MCF 10A (cell line): Measurements from ENCODE around the gene SCRG1. TPM values are rescaled to one million over a fixed set of nuclear protein-coding genes. Genes with fewer than 3 reads are reported as not detected.

Experiments
- BruUV-seq: library from RNA; stranded (reverse); fragments of 400-500 nt; replicated peaks from 2 replicates; lab custom pipeline; 2021; lab: Mats Ljungman, UMichigan
- CTCF ChIA-PET: fragments of 300-600 bp; sonication (Branson Sonifier 250); formaldehyde crosslinking; extraction: SDS; loops from one replicate; lab custom pipeline; 2021; ENCODE audit warnings: antibody characterized with exemption, inconsistent platforms; lab: Yijun Ruan, JAX
- POLR2A ChIA-PET: fragments of 300-600, 350-650 bp; sonication (Branson Sonifier 250); formaldehyde crosslinking; extraction: SDS; loops from one replicate; lab custom pipeline; 2020; ENCODE audit warnings: antibody characterized with exemption, inconsistent platforms; lab: Yijun Ruan, JAX
- DNase-seq: peaks from one replicate; pipeline ENCODE4 v3.0.0-alpha.2; 2018; ENCODE audit not compliant: unreplicated experiment
- H3K27ac Mint-ChIP-seq: one replicate; pipeline ENCODE4 v1.8.0; 2022; ENCODE audit warnings: mild to moderate bottlenecking, low read depth, mixed read lengths; ENCODE audit not compliant: unreplicated experiment
- H3K27me3 Mint-ChIP-seq: one replicate; pipeline ENCODE4 v1.8.0; 2022; ENCODE audit warnings: mixed read lengths; ENCODE audit not compliant: insufficient read depth, unreplicated experiment
- H3K36me3 Mint-ChIP-seq: one replicate; pipeline ENCODE4 v1.8.0; 2022; ENCODE audit warnings: mild to moderate bottlenecking, moderate library complexity, mixed read lengths; ENCODE audit not compliant: insufficient read depth, unreplicated experiment
- H3K4me1 Mint-ChIP-seq: one replicate; pipeline ENCODE4 v1.8.0; 2022; ENCODE audit warnings: mixed read lengths; ENCODE audit not compliant: insufficient read depth, unreplicated experiment
- H3K4me3 Mint-ChIP-seq: one replicate; pipeline ENCODE4 v1.8.0; 2022; ENCODE audit warnings: mild to moderate bottlenecking, moderate library complexity, mixed read lengths; ENCODE audit not compliant: unreplicated experiment
- H3K9me3 Mint-ChIP-seq: one replicate; pipeline ENCODE4 v1.8.0; 2022; ENCODE audit warnings: mixed read lengths; ENCODE audit not compliant: unreplicated experiment
- CTCF ChIP-seq: fragments of 200-600 bp; IDR thresholded peaks from one replicate; pipeline ENCODE4 v1.8.0; 2022; ENCODE audit warnings: antibody characterized with exemption, mild to moderate bottlenecking; ENCODE audit not compliant: unreplicated experiment
- intact Hi-C: fragments of 100-400 bp; cut with micrococcal nuclease; formaldehyde crosslinking; loops from 2 replicates; pipeline ENCODE4 v1.14.1; 2022
- total RNA-seq: library from RNA; stranded (reverse); gene quantifications from 2 replicates; pipeline ENCODE4 v1.2.3, GENCODE V29; 2022

Gene SCRG1
- total RNA-seq, 1 experiment from 2014 or later, result not detected

GRCh38 chr4:173434231-173434630 is 35.3 kb upstream of the SCRG1 start:
- TF ChIP-seq CTCF, result no peak
- CTCF ChIA-PET, result no interaction called here
- Mint-ChIP-seq H3K9me3 (no peaks in the 10 kb centered on the region), H3K27ac (no peak overlapping the region), H3K36me3 (no peaks in the 10 kb centered on the region), H3K4me3 (no peak overlapping the region), H3K27me3 (no peaks in the 10 kb centered on the region), H3K4me1 (no peaks in the 10 kb centered on the region)
- DNase-seq, result no peak
- BruUV-seq, result no TSS peak
- intact Hi-C loops, result no loop called here
- POLR2A ChIA-PET, result no interaction called here

- Mint-ChIP-seq H3K4me3 (no peak overlapping the region), H3K36me3 (no peaks in the 10 kb centered on the region), H3K27me3 (no peaks in the 10 kb centered on the region), H3K4me1 (no peaks in the 10 kb centered on the region), H3K9me3 (no peaks in the 10 kb centered on the region), H3K27ac (no peak overlapping the region)
- DNase-seq, result no peak
- CTCF ChIA-PET, result interaction anchor here (1.3 to 1.6 kb wide), 2 partner anchors 9 to 13 kb away, joined by 3 to 6 read pairs; no protein-coding TSS in a partner anchor
- TF ChIP-seq CTCF, result no peak
- BruUV-seq, result no TSS peak
- intact Hi-C loops, result no loop called here
- POLR2A ChIA-PET, result interaction anchor here (0.6 kb wide), 2 partner anchors 9 to 706 kb away, joined by 3 to 4 read pairs; no protein-coding TSS in a partner anchor
These were observed 34.5 kb upstream of the SCRG1 start for GRCh38 chr4:173433447-173433846.

GRCh38 chr4:173432430-173432829 is 33.5 kb upstream of the SCRG1 start:
- Mint-ChIP-seq H3K27me3 (no peaks in the 10 kb centered on the region), H3K9me3 (no peaks in the 10 kb centered on the region), H3K36me3 (no peaks in the 10 kb centered on the region), H3K27ac (no peak overlapping the region), H3K4me1 (no peaks in the 10 kb centered on the region), H3K4me3 (no peak overlapping the region)
- TF ChIP-seq CTCF, result no peak
- BruUV-seq, result no TSS peak
- POLR2A ChIA-PET, result no interaction called here
- intact Hi-C loops, result no loop called here
- no peak for DNase-seq
- CTCF ChIA-PET, result interaction anchor here (1.6 kb wide), 1 partner anchor 12 kb away, joined by 6 read pairs; no protein-coding TSS in a partner anchor

GRCh38 chr4:173426064-173426463 is 27.1 kb upstream of the SCRG1 start:
- H3K4me1 Mint-ChIP-seq, result no peaks in the 10 kb centered on the region
- no peak for TF ChIP-seq CTCF
- intact Hi-C loops, result no loop called here
- POLR2A ChIA-PET, result no interaction called here
- H3K36me3 Mint-ChIP-seq, result no peaks in the 10 kb centered on the region
- DNase-seq, result no peak
- no peak overlapping the region for H3K4me3 Mint-ChIP-seq
- H3K27me3 Mint-ChIP-seq, result no peaks in the 10 kb centered on the region
- no TSS peak for BruUV-seq
- H3K27ac Mint-ChIP-seq, result no peak overlapping the region
- CTCF ChIA-PET, result interaction anchor here (0.7 to 1.2 kb wide), 3 partner anchors 10 to 412 kb away, joined by 3 read pairs; no protein-coding TSS in a partner anchor
- no peaks in the 10 kb centered on the region for H3K9me3 Mint-ChIP-seq
